GM12878 (cell line): ENCODE data around the gene BARX2. TPM values are rescaled to one million over a fixed set of nuclear protein-coding genes. Genes with fewer than 3 reads are reported as not detected.

ENCODE experiments used
- ATAC-seq: fragments of 200-7000 bp; cut with Tn5 transposase; 3 replicates; pipeline ENCODE4 v1.9.1; 2020; ENCODE audit warnings: mild to moderate bottlenecking, moderate library complexity
- BruUV-seq: library from RNA; stranded (reverse); fragments of 400-500 nt; replicated peaks from 2 replicates; lab custom pipeline; 2021; lab: Mats Ljungman, UMichigan
- CTCF ChIA-PET: fragments of 300-600 bp; sonication (Branson Sonifier 250); formaldehyde crosslinking; extraction: SDS; loops from one replicate; lab custom pipeline; 2021; ENCODE audit warnings: inconsistent platforms; lab: Yijun Ruan, JAX
- POLR2A ChIA-PET: fragments of 350-600 bp; formaldehyde crosslinking; extraction: SDS; loops from one replicate; lab custom pipeline; 2021; ENCODE audit warnings: inconsistent platforms; lab: Charles Lee
- RAD21 ChIA-PET: fragments of 300-600 bp; sonication (Branson Sonifier 250); formaldehyde crosslinking; loops from one replicate; lab custom pipeline; 2023; ENCODE audit warnings: antibody characterized with exemption; ENCODE audit not compliant: unreplicated experiment; lab: Charles Lee
- SMC1A ChIA-PET: fragments of 300-600 bp; sonication (Branson Sonifier 250); formaldehyde crosslinking; loops from one replicate; lab custom pipeline; 2023; ENCODE audit not compliant: unreplicated experiment, uncharacterized antibody; lab: Charles Lee
- DNase-seq: peaks from one replicate; pipeline ENCODE4 v3.0.0-alpha.2; 2011; ENCODE audit warnings: low read depth, low spot score
- FAIRE-seq: peaks from 3 replicates; lab custom pipeline; 2011; peaks lifted over from hg19 to GRCh38; lab: Jason Lieb, UNC
- H2AFZ ChIP-seq: 2 replicates; pipeline ENCODE4 v1.6.0; 2011; ENCODE audit warnings: low read depth, low read length, control low read depth; ENCODE audit not compliant: control insufficient read depth
- H3K27ac ChIP-seq: 2 replicates; pipeline ENCODE4 v1.5.1; 2011; ENCODE audit warnings: control low read depth; ENCODE audit not compliant: control insufficient read depth, insufficient read depth
- H3K27me3 ChIP-seq, 2 experiments: replicated peaks in 1 of 2; 2 replicates each; pipeline versions ENCODE4 v1.6.0 to v1.6.1; 2011; ENCODE audit warnings: low read length in 1 of 2; ENCODE audit not compliant: control insufficient read depth in 2 of 2, insufficient read depth in 2 of 2
- H3K36me3 ChIP-seq, 2 experiments: 2 replicates each; pipeline ENCODE4 v1.5.1; 2011; ENCODE audit warnings: low read length in 1 of 2; ENCODE audit not compliant: control insufficient read depth in 2 of 2, insufficient read depth in 2 of 2
- H3K4me1 ChIP-seq: 2 replicates; pipeline ENCODE4 v1.6.1; 2011; ENCODE audit warnings: mild to moderate bottlenecking, low read length, moderate library complexity, mixed read lengths; ENCODE audit not compliant: control insufficient read depth, insufficient read depth
- H3K4me2 ChIP-seq: 2 replicates; pipeline ENCODE4 v1.6.0; 2011; ENCODE audit warnings: control low read depth; ENCODE audit not compliant: control insufficient read depth, insufficient read depth
- H3K4me3 ChIP-seq: fragments of 200-600 bp; sonication (generic); 2 replicates; pipeline ENCODE4 v1.5.1; 2016
- H3K79me2 ChIP-seq: 2 replicates; pipeline ENCODE4 v1.6.0; 2011; ENCODE audit warnings: low read length; ENCODE audit not compliant: control insufficient read depth, insufficient read depth
- H3K9ac ChIP-seq: 2 replicates; pipeline ENCODE4 v1.8.0; 2011; ENCODE audit warnings: low read length, control low read depth, mixed read lengths; ENCODE audit not compliant: control insufficient read depth, insufficient read depth
- H3K9me3 ChIP-seq: replicated peaks from 3 replicates; pipeline ENCODE4 v1.5.1; 2011; ENCODE audit warnings: mild to moderate bottlenecking, low read length; ENCODE audit not compliant: control insufficient read depth, insufficient read depth
- H4K20me1 ChIP-seq: 2 replicates; pipeline ENCODE4 v1.6.0; 2011; ENCODE audit not compliant: control insufficient read depth, insufficient read depth
- ASH2L ChIP-seq: fragments of 300-600, 200-600 bp; sonication (generic); IDR thresholded peaks from 2 replicates; pipeline ENCODE4 v1.6.1; 2017; ENCODE audit warnings: low read depth, mild to moderate bottlenecking, borderline replicate concordance
- CREB1 ChIP-seq: IDR thresholded peaks from 2 replicates; pipeline ENCODE4 v1.6.1; 2012; ENCODE audit warnings: low read depth, mild to moderate bottlenecking, inconsistent platforms
- DPF2 ChIP-seq: fragments of 450-650 bp; IDR thresholded peaks from 2 replicates; pipeline ENCODE4 v1.6.1; 2017; ENCODE audit warnings: mild to moderate bottlenecking
- GATAD2B ChIP-seq: fragments of 450-650 bp; conservative IDR thresholded peaks from 2 replicates; pipeline ENCODE4 v1.6.1; 2017; ENCODE audit warnings: low read depth, mild to moderate bottlenecking, moderate library complexity
- JUNB ChIP-seq: IDR thresholded peaks from 2 replicates; pipeline ENCODE4 v1.6.1; 2016; ENCODE audit warnings: antibody characterized with exemption, mild to moderate bottlenecking
- LARP7 ChIP-seq: fragments of 450-650 bp; IDR thresholded peaks from 2 replicates; pipeline ENCODE4 v1.6.1; 2017; ENCODE audit warnings: mild to moderate bottlenecking
- MEF2B ChIP-seq: fragments of 450-650 bp; IDR thresholded peaks from 2 replicates; pipeline ENCODE4 v1.6.1; 2018; ENCODE audit warnings: mild to moderate bottlenecking, moderate library complexity; ENCODE audit not compliant: partially characterized antibody, poor library complexity, severe bottlenecking
- MTA2 ChIP-seq: fragments of 450-650 bp; IDR thresholded peaks from 2 replicates; pipeline ENCODE4 v1.6.1; 2016; ENCODE audit warnings: low read depth, mild to moderate bottlenecking, moderate library complexity
- MXI1 ChIP-seq: fragments of 150-350 bp; IDR thresholded peaks from 2 replicates; pipeline ENCODE4 v1.6.1; 2011; ENCODE audit warnings: low read depth, mild to moderate bottlenecking, inconsistent platforms, low read length, improper control_type of control experiment
- NFXL1 ChIP-seq: fragments of 450-650 bp; IDR thresholded peaks from 2 replicates; pipeline ENCODE4 v1.6.1; 2017; ENCODE audit warnings: antibody characterized with exemption, mild to moderate bottlenecking, borderline replicate concordance
- NFYA ChIP-seq: IDR thresholded peaks from 2 replicates; pipeline ENCODE4 v1.6.1; 2011; ENCODE audit warnings: low read depth, mild to moderate bottlenecking, low read length, improper control_type of control experiment, borderline replicate concordance
- NKRF ChIP-seq: fragments of 450-650 bp; conservative IDR thresholded peaks from 2 replicates; pipeline ENCODE4 v1.6.1; 2017; ENCODE audit warnings: mild to moderate bottlenecking, moderate library complexity
- POLR2A ChIP-seq: IDR thresholded peaks from 2 replicates; pipeline ENCODE4 v1.6.1; 2011; ENCODE audit warnings: low read depth, mild to moderate bottlenecking, low read length
- POLR2AphosphoS5 ChIP-seq: IDR thresholded peaks from 2 replicates; pipeline ENCODE4 v1.6.1; 2011; ENCODE audit warnings: mild to moderate bottlenecking, low read length, inconsistent platforms
- POU2F2 ChIP-seq: IDR thresholded peaks from 3 replicates; pipeline ENCODE4 v1.6.1; 2011; ENCODE audit warnings: low read depth, mild to moderate bottlenecking, low read length, borderline replicate concordance
- REST ChIP-seq: IDR thresholded peaks from 2 replicates; pipeline ENCODE4 v1.6.1; 2012; ENCODE audit warnings: mild to moderate bottlenecking, low read depth, low read length
- TBL1XR1 ChIP-seq: IDR thresholded peaks from 2 replicates; pipeline ENCODE4 v1.6.1; 2012; ENCODE audit warnings: low read depth, low read length, improper control_type of control experiment
- ZNF622 ChIP-seq: fragments of 450-650 bp; IDR thresholded peaks from 2 replicates; pipeline ENCODE4 v1.6.1; 2017; ENCODE audit warnings: mild to moderate bottlenecking, inconsistent platforms
- WGBS: methylation state at CpG from one replicate; pipeline ENCODE4 v1.1.6; 2016; ENCODE audit warnings: low lambda C conversion rate; ENCODE audit not compliant: insufficient replicate concordance, insufficient coverage; ENCODE audit errors: missing lambda C conversion rate; 5-methylcytosine and 5-hydroxymethylcytosine counted together
- in situ Hi-C: fragments of 300-500 bp; cut with MboI; formaldehyde crosslinking; loops from 9 replicates; pipeline ENCODE4 v1.14.3; 2018; ENCODE audit warnings: mixed read lengths
- intact Hi-C: fragments of 100-400 bp; cut with micrococcal nuclease; formaldehyde crosslinking; loops from one replicate; pipeline ENCODE4 v1.14.2; 2022; ENCODE audit not compliant: unreplicated experiment
- polyA plus RNA-seq, 11 experiments: library from polyadenylated mRNA; depleted of rRNA in 4 of 11; unstranded in 6 of 11; stranded (reverse) in 5 of 11; fragments of >200 nt; fragmentation: Nextera tagmentation in 4 of 11; fragmentation: Illumina TruSeq in 1 of 11; extraction: Ambion mirVana in 4 of 11; extraction: Trizol in 1 of 11; gene quantifications; 1 replicate in 1 of 11; 2 replicates in 10 of 11; pipeline versions ENCODE4 v1.2.1 to v1.2.3, GENCODE V29; 2011 to 2016; ENCODE audit warnings: inconsistent platforms in 2 of 11, missing spikeins in 2 of 11, low read depth in 1 of 11
- total RNA-seq, 4 experiments: library from RNA; depleted of rRNA in 3 of 4; stranded (reverse); fragments of >200 nt in 3 of 4; fragmentation: Illumina TruSeq in 1 of 4; extraction: Trizol in 1 of 4; gene quantifications; 2 replicates each; pipeline versions ENCODE4 v1.2.1 to v1.2.3, GENCODE V29; 2013 to 2021

Gene BARX2
- total and polyA plus RNA-seq, 10 of the 15 experiments (the other 5 are each of a cell fraction or from before 2014, with no cell fraction given), result 0.07 to 0.84 TPM; not detected in 8

- no peak for TF ChIP-seq LARP7
These were observed 60.9 kb downstream of the BARX2 start (continued) for GRCh38 chr11:129436573-129436972.

- Histone ChIP-seq H3K27ac (no peak overlapping the region), H3K4me1 (no peaks in the 10 kb centered on the region), H3K4me3 (no peak overlapping the region), H3K27me3 (no peaks in the 10 kb centered on the region), H2AFZ (no peak overlapping the region), H3K9me3 (no peaks in the 10 kb centered on the region), H3K36me3 (no peaks in the 10 kb centered on the region), H4K20me1 (no peaks in the 10 kb centered on the region), H3K4me2 (no peak overlapping the region), H3K9ac (no peak overlapping the region), H3K79me2 (no peaks in the 10 kb centered on the region)
- WGBS, result 15% methylated on average over 8 of the region's 8 CpGs
- DNase-seq (no peak), FAIRE-seq (no peak), ATAC-seq (no peak)
- intact Hi-C loops (no loop called here), in situ Hi-C loops (no loop called here)
- ChIA-PET CTCF (interaction anchor here (0.9 kb wide), 1 partner anchor 298 kb away, joined by 3 read pairs; no protein-coding TSS in a partner anchor), RAD21 (interaction anchor here (1.0 kb wide), 1 partner anchor 73 kb away, joined by 3 read pairs; no protein-coding TSS in a partner anchor), POLR2A (interaction anchor here (0.6 kb wide), 1 partner anchor 24 kb away, joined by 3 read pairs; no protein-coding TSS in a partner anchor), SMC1A (interaction anchor here (0.6 kb wide), 1 partner anchor 26 kb away, joined by 3 read pairs; no protein-coding TSS in a partner anchor)
- BruUV-seq, result no TSS peak
- TF ChIP-seq TBL1XR1 (no peak), NFXL1 (peak; percentile 89; the same call in 1 of the 2 replicates), NFYA (no peak), NKRF (no peak), GATAD2B (0 out of 2 replicates have a peak, but pooled peaks have one; percentile 34), MEF2B (peak; percentile 31), CREB1 (no peak), POLR2AphosphoS5 (no peak), REST (no peak), POLR2A (no peak), JUNB (no peak), MXI1 (no peak), ZNF622 (no peak), MTA2 (0 out of 2 replicates have a peak, but pooled peaks have one; percentile 31), DPF2 (no peak; the same call in 1 of the 2 replicates), POU2F2 (no peak), ASH2L (no peak)
These were observed 64.5 kb downstream of the BARX2 start for GRCh38 chr11:129440028-129440713.
